SK-N-SH (cell line): Measurements from ENCODE around the gene PSMB10.

Experiments used
- CTCF ChIP-seq: fragments of 200-600 bp; sonication (generic); IDR thresholded peaks from 2 replicates; pipeline ENCODE4 v1.6.1; 2017; ENCODE audit warnings: antibody characterized with exemption, mild to moderate bottlenecking, moderate library complexity
- GABPA ChIP-seq: IDR thresholded peaks from 2 replicates; pipeline ENCODE4 v1.4.0; 2012; ENCODE audit warnings: low read depth, mild to moderate bottlenecking

GRCh38 chr16:67961551-67961957, 24.9 kb upstream of the PSMB10 start:
- TF ChIP-seq CTCF = no peak
- TF ChIP-seq GABPA = no peak
